HepG2 (cell line): ENCODE measurements around the gene PIM1. TPM values are rescaled to one million over a fixed set of nuclear protein-coding genes. Genes with fewer than 3 reads are reported as not detected.

Experiments
- AHR ChIP-seq: IDR thresholded peaks from 2 replicates; pipeline ENCODE4 v1.6.1; 2018; ENCODE audit warnings: missing genetic modification reagents, missing compliant biosample characterization
- ATF7-NPFF ChIP-seq: sonication (generic); formaldehyde crosslinking; IDR thresholded peaks from 2 replicates; pipeline ENCODE4 v1.8.1; 2023; ENCODE audit warnings: mild to moderate bottlenecking, low read depth, missing genetic modification reagents, moderate library complexity
- ELF4 ChIP-seq: sonication (generic); formaldehyde crosslinking; IDR thresholded peaks from 2 replicates; pipeline ENCODE4 v1.5.0; 2020; ENCODE audit warnings: missing genetic modification reagents, mild to moderate bottlenecking, moderate library complexity, borderline replicate concordance
- FIP1L1 ChIP-seq: fragments of 200-400 bp; formaldehyde crosslinking; IDR thresholded peaks from 2 replicates; pipeline ENCODE4 v1.6.1; 2018; ENCODE audit warnings: low read depth, mild to moderate bottlenecking, low read length, moderate library complexity, borderline replicate concordance; ENCODE audit not compliant: insufficient read depth
- ISX ChIP-seq: sonication (generic); formaldehyde crosslinking; conservative IDR thresholded peaks from 2 replicates; pipeline ENCODE4 v1.5.0; 2020; ENCODE audit warnings: missing genetic modification reagents
- KLF11 ChIP-seq: IDR thresholded peaks from 2 replicates; pipeline ENCODE4 v1.6.1; 2016; ENCODE audit warnings: missing compliant biosample characterization
- LBX2 ChIP-seq: sonication (generic); formaldehyde crosslinking; IDR thresholded peaks from 2 replicates; pipeline ENCODE4 v1.5.0; 2020; ENCODE audit warnings: missing genetic modification reagents, mild to moderate bottlenecking, borderline replicate concordance
- MIER2 ChIP-seq: IDR thresholded peaks from 2 replicates; pipeline ENCODE4 v1.6.1; 2016; ENCODE audit warnings: missing biosample characterization, missing genetic modification reagents
- MYNN ChIP-seq: sonication (generic); formaldehyde crosslinking; IDR thresholded peaks from 2 replicates; pipeline ENCODE4 v1.4.0; 2020; ENCODE audit warnings: mild to moderate bottlenecking, low read depth, missing genetic modification reagents
- NKX3-1 ChIP-seq: sonication (generic); formaldehyde crosslinking; IDR thresholded peaks from 2 replicates; pipeline ENCODE4 v1.5.0; 2020; ENCODE audit warnings: missing genetic modification reagents
- PHF21A ChIP-seq: sonication (generic); formaldehyde crosslinking; IDR thresholded peaks from 2 replicates; pipeline ENCODE4 v1.5.0; 2020; ENCODE audit warnings: mild to moderate bottlenecking, missing genetic modification reagents
- SETDB1 ChIP-seq: sonication (generic); formaldehyde crosslinking; IDR thresholded peaks from 2 replicates; pipeline ENCODE4 v1.5.1; 2020; ENCODE audit warnings: missing genetic modification reagents, mild to moderate bottlenecking, borderline replicate concordance
- TCF12 ChIP-seq, 2 experiments: fragments of 450-650 bp in 1 of 2; sonication (generic) in 1 of 2; formaldehyde crosslinking in 1 of 2; IDR thresholded peaks; 2 replicates each; pipeline versions ENCODE4 v1.6.1 to v1.8.0; 2017 to 2022; ENCODE audit warnings: antibody characterized with exemption in 1 of 2, mild to moderate bottlenecking in 1 of 2, missing genetic modification reagents in 1 of 2, moderate library complexity in 1 of 2
- ZHX2 ChIP-seq, 2 experiments: sonication (generic) in 1 of 2; formaldehyde crosslinking in 1 of 2; IDR thresholded peaks; 2 replicates each; pipeline versions ENCODE4 v1.6.1 to v1.9.0; 2014 to 2022; ENCODE audit warnings: antibody characterized with exemption in 1 of 2, borderline replicate concordance in 1 of 2, inconsistent platforms in 1 of 2, low read depth in 1 of 2, missing genetic modification reagents in 1 of 2
- ZNF350 ChIP-seq: sonication (generic); formaldehyde crosslinking; IDR thresholded peaks from 2 replicates; pipeline ENCODE4 v1.4.0; 2020; ENCODE audit warnings: mild to moderate bottlenecking, low read depth, missing genetic modification reagents, borderline replicate concordance
- ZNF441 ChIP-seq: sonication (generic); formaldehyde crosslinking; IDR thresholded peaks from 2 replicates; pipeline ENCODE4 v1.7.0; 2021; ENCODE audit warnings: missing genetic modification reagents, borderline replicate concordance
- ZNF619 ChIP-seq: sonication (generic); formaldehyde crosslinking; IDR thresholded peaks from 2 replicates; pipeline ENCODE4 v1.4.0; 2020; ENCODE audit warnings: mild to moderate bottlenecking, missing genetic modification reagents
- ZSCAN12 ChIP-seq: sonication (generic); formaldehyde crosslinking; IDR thresholded peaks from 2 replicates; pipeline ENCODE4 v1.9.0; 2021; ENCODE audit warnings: mild to moderate bottlenecking, missing genetic modification reagents
- polyA plus RNA-seq, 8 experiments: library from polyadenylated mRNA; depleted of rRNA in 3 of 8; stranded (reverse) in 7 of 8; unstranded in 1 of 8; fragments of >200 nt; fragmentation: Illumina TruSeq in 4 of 8; extraction: Trizol in 4 of 8; gene quantifications; 2 replicates each; pipeline versions ENCODE4 v1.2.1 to v1.2.3, GENCODE V29; 2011 to 2016; ENCODE audit warnings: low read depth in 4 of 8, missing spikeins in 1 of 8, mixed read lengths in 1 of 8; ENCODE audit not compliant: insufficient read depth in 1 of 8
- total RNA-seq, 5 experiments: library from RNA; depleted of rRNA; stranded (reverse); fragments of >200 nt; fragmentation: Illumina TruSeq; extraction: Trizol; gene quantifications; 2 replicates each; pipeline ENCODE4 v1.2.3, GENCODE V29; 2016; ENCODE audit warnings: low read depth in 1 of 5
- TF ChIP-seq, protein P1 (sequence below): sonication (generic); formaldehyde crosslinking; IDR thresholded peaks from 2 replicates; pipeline ENCODE4 v1.9.0; 2022; ENCODE audit warnings: missing genetic modification reagents, mild to moderate bottlenecking, borderline replicate concordance

PIM1 gene
- total and polyA plus RNA-seq, 2 of the 13 experiments (the other 11 are each of a cell fraction or from before 2014, with no cell fraction given): 29.4 to 117 TPM

DNA sequence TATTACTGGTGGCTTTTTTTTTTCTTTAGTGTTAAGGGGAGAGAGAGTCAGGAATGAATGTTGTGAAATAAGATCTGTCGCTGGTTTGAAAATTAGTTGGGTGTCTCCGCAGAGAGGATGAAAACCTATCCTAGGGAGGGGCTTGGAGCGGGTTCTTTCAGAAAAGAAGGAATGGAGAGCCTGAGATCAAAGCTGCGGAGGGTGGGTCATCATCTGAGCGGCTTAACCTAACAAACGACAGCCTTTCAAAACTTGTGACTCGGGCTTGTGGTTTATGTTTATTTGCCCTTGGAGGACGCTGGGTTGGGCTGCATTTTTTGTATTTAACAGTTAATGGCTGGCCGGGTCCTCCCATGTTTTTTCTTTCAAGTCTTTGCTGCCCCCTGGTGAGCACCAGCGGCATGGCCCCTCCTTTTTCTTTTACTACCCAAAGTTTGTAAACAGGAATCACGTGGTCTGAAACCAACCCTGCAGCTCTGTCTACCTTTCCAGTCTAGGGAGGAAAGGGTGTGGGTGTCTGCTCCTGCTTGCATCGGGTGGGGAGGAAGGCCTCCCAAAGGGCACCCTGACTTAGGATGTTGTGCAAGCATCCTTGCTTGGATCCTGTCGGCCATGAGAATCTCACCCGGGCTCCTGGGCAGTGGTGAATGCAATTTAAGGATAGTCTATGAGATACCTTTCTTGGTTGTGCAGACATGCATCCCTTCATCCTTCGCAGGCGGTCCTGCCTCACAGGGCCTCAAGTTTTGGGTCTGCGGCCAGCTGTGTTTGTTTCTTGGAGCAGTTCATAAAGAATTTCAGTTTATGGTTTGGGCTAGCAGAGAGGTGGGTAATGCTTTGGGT is 2.2 kb downstream of the PIM1 start (continued):
- TF ChIP-seq, protein P1, sequence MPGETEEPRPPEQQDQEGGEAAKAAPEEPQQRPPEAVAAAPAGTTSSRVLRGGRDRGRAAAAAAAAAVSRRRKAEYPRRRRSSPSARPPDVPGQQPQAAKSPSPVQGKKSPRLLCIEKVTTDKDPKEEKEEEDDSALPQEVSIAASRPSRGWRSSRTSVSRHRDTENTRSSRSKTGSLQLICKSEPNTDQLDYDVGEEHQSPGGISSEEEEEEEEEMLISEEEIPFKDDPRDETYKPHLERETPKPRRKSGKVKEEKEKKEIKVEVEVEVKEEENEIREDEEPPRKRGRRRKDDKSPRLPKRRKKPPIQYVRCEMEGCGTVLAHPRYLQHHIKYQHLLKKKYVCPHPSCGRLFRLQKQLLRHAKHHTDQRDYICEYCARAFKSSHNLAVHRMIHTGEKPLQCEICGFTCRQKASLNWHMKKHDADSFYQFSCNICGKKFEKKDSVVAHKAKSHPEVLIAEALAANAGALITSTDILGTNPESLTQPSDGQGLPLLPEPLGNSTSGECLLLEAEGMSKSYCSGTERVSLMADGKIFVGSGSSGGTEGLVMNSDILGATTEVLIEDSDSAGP (CRISPR knock-in tag): 0 out of 2 replicates have a peak, but pooled peaks have one; percentile 9
- TF ChIP-seq KLF11 (CRISPR knock-in tag) (no peak; the same call in 1 of the 2 replicates), MYNN (CRISPR knock-in tag) (no peak), ATF7-NPFF (CRISPR knock-in tag) (peak; percentile 20; the same call in 1 of the 2 replicates), ISX (CRISPR knock-in tag) (0 out of 2 replicates have a peak, but pooled peaks have one; percentile 24), LBX2 (no peak), SETDB1 (CRISPR knock-in tag) (no peak), FIP1L1 (no peak), PHF21A (CRISPR knock-in tag) (peak; percentile 83), TCF12 (IDR thresholded peaks at IDR 0.05) (no peak), TCF12 (CRISPR knock-in tag; IDR thresholded peaks at IDR 0.05) (0 out of 2 replicates have a peak, but pooled peaks have one; percentile 73), ZNF441 (peak; percentile 25; the same call in 1 of the 2 replicates), MIER2 (CRISPR knock-in tag) (peak; percentile 51; the same call in 1 of the 2 replicates), ZNF350 (CRISPR knock-in tag) (peak; percentile 47; the same call in 1 of the 2 replicates), AHR (CRISPR knock-in tag) (no peak), NKX3-1 (CRISPR knock-in tag) (peak; percentile 87), ELF4 (CRISPR knock-in tag) (0 out of 2 replicates have a peak, but pooled peaks have one; percentile 20), ZSCAN12 (CRISPR knock-in tag) (peak; percentile 60; the same call in 1 of the 2 replicates), ZNF619 (0 out of 2 replicates have a peak, but pooled peaks have one; percentile 58), ZHX2 (IDR thresholded peaks at IDR 0.05; ENCODE audit: low read depth) (no peak), ZHX2 (CRISPR knock-in tag; IDR thresholded peaks at IDR 0.05; ENCODE audit: borderline replicate concordance) (no peak)
